HK-2 (cell line): ENCODE measurements around the gene STAB1.

Experiments
- DNase-seq: peaks from one replicate; pipeline ENCODE4 v3.0.0-alpha.2; 2018; ENCODE audit not compliant: unreplicated experiment

The STAB1 gene

DNA sequence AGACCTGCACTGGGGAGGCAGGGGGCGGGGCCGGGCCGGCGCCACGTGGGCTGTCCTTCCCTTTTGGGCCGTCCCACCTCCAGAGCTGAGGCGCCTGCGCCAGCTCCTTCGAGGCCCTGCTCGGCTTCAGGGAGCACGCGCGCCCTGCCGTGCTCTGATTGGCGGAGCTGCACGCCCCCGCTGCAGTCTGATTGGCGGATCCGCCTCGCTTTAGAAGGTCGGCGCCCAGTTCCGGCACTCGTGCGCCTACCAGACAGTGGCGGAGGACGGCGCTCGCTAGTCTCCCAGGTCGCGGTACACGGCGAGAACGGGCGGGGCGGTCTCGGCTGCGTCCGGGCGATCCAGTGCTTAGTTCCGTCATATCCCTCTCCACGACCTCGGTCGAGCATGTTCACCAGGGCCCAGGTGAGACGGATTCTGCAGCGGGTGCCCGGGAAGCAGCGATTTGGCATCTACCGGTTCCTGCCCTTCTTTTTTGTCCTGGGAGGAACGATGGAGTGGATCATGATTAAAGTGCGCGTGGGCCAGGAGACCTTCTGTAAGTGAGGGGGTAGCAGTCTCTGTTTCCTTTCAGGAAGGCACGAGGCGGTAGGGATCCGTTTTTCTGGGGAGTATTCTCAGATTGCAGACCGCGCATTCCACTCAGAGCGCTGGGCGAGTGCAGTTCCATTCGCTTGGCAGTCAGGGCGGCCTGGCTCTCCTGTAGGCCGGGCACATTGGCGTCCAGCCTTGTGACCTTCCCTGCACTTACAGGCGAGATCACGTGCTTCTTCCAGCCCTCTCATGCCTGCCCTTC, 41.4 kb downstream of the STAB1 start, which contains the start of gene UQCC5:
Gene UQCC5 (plus strand): TSS at position 237 of the 796 bp plus-strand sequence. CDS start 151 bp downstream, at position 388.
- DNase-seq: peak; percentile 95

DNA sequence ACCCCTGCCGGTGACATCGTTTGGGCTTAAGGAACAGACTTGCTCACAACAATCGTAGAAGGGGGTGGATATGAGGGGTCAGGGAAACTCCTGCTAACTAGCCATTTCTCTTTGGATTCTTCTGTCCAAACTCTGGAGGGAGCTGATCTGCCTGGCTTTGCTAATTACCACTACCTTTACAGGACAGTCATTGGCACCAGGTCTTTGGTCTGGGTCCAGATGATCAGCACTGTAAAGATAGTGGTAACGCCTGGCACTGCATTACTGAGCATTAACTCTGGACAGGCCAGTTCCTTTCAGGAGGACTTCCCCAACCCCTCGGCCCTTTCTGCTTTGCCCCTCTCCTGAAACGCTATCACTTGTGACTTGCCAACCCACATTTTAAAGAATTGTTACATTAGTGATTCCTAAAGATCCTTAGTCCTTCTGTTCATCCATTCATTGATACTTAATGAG, 42.1 kb downstream of the STAB1 start:
- no peak for DNase-seq

DNA sequence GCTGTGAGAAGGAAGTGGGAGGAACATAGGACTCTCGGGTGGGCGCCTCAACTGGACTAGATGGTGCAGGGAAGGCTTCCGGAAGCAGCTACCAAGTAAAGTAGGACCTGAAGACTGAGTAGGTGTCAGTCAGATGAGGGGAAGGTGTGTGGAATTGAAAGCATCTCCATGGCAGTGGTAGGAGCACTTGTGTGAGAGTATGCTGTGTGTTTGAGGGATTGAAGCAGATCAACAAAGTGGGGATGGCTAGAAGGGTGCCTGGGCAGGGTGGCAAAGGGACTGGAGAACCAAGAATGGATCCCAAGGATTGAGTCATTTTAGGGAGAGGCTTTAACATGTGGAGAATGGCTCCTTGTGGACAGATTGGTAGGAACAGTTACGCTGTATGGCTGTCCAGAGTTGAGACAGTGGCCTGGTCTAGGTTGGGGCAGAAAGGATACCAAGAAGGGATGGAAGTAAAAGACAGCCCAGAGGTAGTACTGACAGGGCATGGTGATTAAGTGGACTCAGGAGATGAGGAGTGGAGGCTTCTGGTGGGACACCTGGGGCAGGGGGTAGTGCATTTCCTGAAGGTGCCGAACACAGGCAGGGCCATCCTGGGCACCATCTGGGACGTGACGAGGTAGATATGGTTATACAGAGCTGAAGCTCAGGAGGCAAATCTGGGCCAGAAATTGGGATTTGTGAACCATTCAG, 42.7 kb downstream of the STAB1 start:
- DNase-seq: no peak

DNA sequence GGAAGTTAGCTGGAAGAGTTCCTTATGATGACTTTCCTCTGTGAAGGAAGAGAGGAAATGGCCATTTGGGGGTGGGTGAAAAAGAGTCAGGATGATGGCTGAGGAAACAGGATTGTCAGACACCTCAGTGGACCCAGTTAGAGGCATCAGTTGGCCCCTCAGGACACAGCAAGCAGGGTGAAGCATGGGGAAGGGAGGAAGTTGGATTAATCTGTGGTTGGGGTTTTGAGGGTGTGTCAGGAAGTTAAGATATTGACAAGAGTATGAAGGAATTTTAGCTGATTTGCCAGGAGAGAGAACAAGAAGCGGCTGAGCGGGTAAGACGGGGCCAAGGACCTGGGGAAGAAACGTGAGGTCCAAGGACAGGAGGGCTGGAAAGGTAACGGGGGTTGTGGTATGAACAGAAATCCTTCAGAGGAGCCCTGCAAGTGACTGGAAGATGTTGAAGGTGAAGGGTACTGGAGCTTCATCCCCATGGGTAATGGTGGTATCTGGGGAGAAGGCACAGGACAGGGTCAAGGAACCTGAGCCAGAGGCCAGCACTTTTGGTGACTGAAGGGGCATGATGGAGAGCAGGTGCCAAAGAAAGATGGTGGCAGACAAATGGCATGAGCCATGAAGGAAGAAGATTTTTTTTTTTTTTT, 44.0 kb downstream of the STAB1 start:
- no peak for DNase-seq

DNA sequence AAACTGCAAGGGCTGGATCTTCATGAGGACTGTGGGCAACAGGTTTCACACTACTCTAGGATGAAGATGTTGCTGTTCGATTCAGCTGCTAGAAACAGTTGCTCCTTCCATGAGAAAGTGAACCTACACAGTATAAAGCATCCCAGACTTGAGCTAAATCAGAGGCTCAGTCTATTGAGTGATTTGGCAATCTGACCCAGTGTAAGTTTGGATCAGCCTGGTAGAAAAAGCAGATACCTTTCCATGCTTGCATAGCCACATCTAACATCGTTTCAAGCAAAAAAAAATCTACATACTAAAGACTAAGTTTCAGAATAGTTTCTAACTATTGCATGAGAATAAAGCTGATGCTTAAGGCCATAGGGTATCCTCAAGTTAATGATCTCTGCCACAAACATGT, 45.9 kb downstream of the STAB1 start:
- no peak for DNase-seq

DNA sequence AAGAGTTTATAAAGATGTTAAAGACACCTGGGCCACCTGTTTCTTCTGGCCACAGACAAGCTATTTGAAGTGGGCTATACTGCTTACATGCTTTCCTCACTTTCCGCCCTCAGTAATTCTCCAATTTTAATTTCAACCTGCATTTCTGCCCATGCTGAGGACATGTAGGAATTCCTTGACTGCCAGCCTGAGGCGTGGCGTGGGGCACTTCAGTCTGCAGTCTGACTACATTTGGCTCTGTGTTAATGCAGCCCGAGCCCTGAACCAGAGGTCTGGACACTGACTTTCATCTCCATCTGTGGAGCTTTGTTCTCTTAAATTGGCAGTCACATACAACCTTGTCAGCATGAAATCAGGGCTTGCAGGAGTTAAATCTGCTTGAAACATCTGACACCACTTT, 49.8 kb downstream of the STAB1 start:
- DNase-seq: no peak

DNA sequence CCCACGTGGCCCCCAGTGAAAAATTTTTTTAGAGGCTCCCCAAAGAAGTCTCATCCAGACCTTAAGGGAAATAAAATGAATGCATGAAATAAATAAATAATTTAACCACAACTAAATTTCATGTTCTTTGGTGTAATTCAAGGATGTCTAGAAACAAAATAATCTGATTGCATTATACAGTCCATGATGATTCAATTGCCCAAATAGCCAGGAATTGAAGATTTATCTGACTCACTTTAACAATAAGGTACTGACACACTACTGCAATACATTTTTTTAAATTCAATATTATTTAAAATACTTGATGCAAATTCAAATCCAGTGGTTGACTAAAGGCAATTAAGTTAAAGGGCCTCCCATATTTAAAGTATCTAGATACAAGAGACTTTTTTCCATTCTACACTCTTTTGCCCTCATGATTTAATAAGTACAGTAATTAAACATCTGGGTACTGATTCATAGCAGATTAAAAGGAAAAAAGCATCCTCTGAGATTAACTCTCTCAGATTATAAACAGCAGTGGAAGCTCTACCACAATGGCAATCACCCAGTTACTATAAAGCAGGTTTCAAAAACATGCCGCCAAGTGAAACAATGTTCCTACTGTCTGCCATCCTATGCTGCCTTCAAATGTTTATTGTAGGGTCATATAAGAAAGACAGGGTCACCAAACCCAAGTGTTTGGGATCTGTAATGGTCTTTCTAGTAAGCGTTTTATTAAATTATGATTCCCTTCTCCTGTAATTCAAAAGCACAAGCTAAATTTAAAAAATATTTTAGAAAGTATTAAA, 51.2 kb downstream of the STAB1 start:
- no peak for DNase-seq

DNA sequence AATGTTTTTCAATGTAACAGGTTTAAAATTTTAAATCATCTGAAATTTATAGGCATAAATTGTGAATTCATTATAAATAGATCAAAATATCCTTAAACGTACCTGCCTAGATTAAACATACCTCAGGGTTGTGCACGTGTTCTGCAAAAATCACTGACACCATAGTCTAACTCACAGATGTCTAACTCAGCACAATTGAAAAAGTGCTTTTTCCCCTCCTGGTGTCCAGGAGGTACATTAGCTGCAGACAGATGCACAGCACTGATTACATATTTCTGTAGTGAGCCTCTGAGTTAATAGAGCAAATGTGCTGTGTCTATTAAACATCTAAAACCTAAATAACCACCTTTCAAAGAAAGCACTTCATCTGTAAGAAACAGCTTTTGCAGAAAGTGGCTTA, 52.0 kb downstream of the STAB1 start:
- no peak for DNase-seq

DNA sequence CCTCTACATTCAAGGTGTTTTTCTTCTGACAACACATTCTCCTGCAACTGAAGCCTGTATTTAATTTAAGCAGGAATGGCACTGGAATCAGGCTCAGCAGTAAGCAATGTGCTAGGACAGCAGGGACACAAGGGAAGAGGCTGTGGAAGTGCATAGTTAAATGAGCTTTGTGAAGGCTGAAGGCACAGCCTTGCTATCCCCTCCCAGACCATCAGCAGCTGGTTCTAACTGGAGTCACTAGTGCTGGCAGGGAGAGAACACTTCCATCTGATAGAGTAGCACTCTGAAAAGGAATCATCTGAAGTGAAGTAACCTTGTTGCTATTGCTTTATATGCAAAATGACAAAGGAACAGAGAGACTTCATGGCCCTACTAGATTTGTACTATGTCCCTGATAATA, 56.0 kb downstream of the STAB1 start:
- DNase-seq: no peak

DNA sequence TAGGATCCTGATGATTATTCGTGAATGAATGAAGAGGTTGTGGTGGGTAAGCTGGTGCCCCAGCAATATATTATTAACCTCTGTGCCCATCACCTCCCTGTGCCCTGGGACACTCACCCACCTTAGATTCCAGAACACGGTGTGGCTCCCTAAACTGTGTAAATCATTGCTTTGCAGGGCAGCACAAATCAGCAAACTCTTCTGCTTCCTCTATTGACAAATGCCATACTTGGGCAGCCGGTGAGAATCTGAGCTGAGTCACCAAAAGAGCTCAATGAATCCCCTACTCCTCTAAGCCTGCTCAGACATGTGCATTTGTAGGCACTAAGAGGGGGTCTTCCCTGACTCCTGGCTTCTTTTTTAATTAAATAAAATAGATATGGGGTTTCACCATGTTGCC, 57.0 kb downstream of the STAB1 start:
- DNase-seq: peak; percentile 25

DNA sequence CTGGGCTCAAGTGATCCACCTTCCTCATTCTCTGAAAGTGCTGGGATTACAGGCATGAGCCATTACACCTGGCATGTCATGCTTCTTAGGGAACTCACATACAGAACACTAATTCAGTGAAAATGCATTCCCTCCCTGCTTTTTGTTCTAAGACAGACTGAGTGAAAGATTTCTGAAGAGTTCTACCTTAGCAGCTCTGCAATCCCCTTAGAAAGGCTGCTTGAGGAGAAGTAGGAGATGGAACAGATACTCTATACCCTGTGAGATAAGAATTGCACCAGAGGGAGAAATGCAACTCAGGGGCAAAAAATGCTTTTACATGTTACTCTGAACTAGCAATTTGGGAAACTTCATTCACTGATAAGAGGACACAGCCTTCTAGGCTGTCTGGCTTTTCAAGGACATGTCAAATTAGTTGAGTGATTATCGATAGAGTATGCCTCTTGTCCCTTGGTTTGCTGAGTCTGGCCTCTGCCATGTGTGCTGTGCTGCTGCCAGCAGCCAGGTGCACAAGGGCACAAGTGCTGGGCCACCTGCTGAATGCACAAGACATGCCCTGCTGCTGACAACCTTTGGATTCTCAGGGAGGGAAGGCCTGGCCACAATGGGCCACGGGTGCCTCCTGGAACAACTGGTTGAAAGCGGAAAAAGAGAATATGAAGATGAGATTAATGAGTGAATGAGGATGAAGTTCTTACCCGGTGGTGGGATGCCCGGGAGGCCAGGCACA, 59.1 kb downstream of the STAB1 start:
- DNase-seq: no peak

DNA sequence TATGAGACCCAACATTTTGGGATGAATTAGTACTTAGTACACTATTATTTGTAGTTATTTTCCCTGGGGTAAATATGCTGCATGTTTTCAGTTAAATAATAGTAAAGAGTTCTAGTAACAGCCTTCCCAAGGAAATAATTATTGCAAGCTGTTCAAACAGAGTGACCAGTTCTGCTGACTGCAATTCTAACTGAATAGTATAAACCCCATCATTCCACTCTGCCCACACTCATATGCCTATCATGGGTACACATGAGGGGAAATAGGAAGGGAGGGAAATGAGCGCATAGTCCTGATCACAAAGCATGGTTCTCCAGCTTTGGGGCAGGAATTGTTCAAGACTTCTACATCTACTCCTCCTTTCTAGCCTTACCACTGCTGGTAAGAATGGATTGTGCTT, 59.9 kb downstream of the STAB1 start:
- DNase-seq: no peak

DNA sequence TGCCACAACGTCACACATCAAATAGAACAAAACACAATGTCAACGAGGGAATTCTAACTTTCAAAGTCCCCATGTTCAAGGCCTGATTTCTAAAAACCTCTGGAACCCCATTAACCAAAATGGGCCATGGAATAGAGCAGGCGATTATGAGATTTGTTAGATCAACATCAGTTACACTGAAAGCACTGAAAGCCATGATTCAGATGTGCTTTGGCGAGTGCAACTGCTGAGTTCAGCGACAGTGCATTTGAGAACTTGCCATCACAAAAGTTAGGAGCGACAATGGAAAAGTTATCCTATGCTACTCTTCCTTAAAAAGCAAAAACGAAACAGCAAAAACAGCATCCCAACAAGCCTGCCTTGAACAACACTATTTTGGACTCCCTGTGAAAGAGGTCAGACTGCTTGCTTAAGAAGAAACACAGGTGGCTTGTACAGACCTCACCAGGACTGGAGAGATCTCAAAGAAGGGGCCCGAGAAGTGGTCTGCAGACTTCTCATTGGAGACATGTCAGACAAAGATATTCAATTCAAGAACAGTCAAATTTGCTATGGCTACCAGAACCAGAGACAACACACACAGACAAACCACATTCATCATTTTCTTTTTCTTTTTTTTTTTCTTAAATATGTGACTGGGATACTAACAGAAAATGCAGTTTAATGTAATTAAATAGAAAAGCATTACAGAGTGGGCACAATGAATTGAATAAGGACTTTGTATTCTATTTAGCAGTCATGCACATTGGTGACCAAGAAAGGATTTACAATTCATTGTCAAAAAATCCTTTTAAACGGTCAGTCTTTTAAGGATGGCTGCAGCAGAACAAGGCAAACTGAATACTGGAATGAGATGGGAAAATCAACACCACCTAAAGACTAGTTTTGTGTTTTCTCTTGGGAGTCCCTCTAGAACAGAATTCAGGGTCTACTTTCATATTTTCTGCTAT, 62.1 kb downstream of the STAB1 start:
- no peak for DNase-seq

DNA sequence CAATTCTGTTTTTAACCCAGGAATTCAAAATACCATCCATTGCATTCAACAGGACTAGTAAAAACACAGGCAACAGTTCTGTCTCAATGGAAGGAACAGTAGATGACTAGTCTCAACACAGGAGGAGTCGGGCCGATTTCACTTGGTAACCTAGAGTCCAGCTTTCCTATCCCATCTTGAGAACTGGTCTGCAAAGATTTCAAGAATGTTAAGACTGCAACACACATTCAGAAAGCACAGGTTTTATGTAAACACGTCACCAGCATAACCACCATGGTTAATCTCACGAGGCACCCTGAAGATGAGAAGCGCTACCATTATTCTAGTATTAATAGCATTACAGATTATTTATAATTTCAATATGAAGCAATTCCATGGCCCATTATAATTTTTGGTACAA, 63.3 kb downstream of the STAB1 start:
- no peak for DNase-seq

DNA sequence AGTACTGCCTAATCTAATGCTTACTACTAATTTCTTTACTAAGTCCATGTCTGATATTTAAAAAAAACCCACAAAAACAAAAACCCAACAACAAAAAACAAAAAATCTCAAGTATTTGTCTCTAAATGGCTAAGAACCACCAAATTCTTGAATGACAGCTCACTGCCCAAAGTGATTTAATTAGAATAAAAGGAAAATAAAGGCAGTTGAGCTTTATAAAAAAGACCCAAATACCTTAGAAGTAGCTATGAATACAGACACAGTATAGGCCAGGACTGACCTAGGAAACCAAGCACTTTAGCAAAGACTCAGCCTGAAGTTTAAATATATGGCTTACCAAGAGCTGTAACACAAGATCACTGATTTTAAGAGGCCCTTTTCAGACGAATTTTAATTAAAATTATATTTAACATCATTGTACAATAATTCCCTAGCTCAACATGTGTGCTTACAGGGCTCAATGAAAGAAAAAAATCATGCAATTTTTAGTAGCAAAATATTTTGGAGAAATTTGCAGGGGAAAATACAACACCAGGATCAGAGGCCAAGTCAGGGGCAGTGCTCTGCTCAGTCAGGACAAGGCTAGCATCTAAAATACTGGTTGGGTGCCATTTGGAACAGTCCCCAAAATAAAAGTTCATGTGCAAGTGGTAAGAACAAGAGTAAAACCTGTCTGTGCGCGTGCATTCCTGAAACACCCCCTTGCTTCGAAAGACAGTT, 66.0 kb downstream of the STAB1 start:
- DNase-seq: no peak

DNA sequence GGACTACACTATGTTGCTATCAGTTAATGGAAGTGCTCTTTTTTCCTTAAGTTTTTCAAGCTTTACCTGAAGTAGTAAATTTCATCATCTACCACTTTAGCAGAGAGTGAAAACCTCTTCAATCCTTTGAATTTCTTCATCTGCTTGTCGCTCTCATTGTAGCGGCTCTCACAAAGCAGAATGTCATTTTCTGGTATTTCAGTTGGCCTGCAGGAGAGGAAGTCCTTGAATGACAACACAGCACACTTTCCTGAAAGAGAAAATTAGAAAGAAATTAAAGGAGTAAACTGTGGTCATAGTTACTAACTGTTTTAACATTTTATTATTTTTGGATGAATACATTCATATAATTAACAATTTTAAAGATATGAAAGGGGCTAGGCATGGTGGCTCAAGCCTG, 68.8 kb downstream of the STAB1 start:
- no peak for DNase-seq

DNA sequence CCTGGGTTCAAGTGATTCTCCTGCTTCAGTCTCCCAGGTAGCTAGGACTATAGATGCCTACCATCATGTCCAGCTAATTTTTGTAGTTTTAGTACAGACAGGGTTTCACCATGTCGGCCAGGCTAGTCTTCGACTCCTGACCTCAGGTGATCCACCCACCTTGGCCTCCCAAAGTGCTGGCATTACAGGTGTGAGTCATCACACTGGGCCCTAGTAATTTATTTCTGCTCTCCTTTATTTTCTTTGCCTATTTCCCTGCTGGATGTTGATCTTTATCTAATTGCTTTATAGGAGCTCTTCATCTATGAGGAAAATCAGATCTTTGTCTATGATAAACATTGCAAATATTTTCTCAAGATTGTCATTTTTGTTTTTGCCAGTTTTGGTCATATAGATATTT, 72.9 kb downstream of the STAB1 start:
- no peak for DNase-seq

DNA sequence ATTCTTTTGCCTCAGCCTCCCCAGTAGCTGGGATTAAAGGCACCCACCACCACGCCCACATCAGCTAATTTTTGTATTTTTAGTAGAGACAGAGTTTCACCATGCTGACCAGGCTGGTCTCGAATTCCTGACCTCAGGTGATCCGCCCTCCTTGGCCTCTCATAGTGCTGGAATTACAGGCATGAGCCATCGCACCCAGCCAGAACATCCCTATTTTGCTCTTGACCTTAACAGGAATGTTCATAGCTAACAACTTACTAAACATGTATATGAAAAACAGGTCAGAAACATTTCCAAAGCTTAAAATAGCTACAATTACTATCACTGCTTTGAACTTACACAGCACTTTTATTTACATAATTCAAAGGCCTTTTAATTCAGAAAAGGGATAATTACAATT, 74.9 kb downstream of the STAB1 start:
- DNase-seq: no peak

DNA sequence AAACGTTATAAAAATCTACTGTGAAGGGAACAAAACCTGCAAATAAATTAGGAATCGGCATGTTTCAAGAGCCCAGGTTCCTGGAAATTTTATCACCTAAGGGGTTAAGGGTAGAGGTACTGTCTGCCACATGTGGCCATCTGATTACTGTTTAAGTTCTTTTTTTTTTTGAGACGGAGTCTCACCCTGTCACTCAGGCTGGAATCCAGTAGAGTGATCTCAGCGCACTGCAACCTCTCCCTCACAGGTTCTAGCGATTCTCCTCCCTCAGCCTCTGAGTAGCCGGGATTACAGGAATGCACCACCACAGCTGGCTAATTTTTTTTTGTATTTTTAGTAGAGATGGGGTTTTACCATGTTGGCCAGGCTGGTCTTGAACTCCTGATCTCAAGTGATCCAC, 77.1 kb downstream of the STAB1 start:
- no peak for DNase-seq
